Kidney tubule cell (primary cell): ENCODE measurements around the gene KCNAB1.
A peak's percentile ranks its signal among the peaks of the same experiment; 100 is the strongest.
"Not testable (repeated sequence)": the region's sequence is repeated elsewhere in the genome, so short reads cannot be mapped to it uniquely, and the experiment has no call there.

ENCODE experiments used
- DNase-seq: peaks from one replicate; pipeline ENCODE4 v3.0.0-alpha.2; 2018; ENCODE audit warnings: low spot score

Gene KCNAB1

GRCh38 chr3:156222381-156222780 is 102.0 kb downstream of the KCNAB1 start:
- not testable (repeated sequence) for DNase-seq

- DNase-seq = not testable (repeated sequence)
Observed at GRCh38 chr3:156224046-156224445, 103.7 kb downstream of the KCNAB1 start.

GRCh38 chr3:156226676-156227420 is 106.5 kb downstream of the KCNAB1 start:
- DNase-seq = no peak

GRCh38 chr3:156227704-156228103 is 107.3 kb downstream of the KCNAB1 start:
- no peak for DNase-seq

GRCh38 chr3:156230278-156230900 is 110.0 kb downstream of the KCNAB1 start:
- no peak for DNase-seq

GRCh38 chr3:156231221-156231620 is 110.8 kb downstream of the KCNAB1 start:
- DNase-seq = not testable (repeated sequence)

GRCh38 chr3:156233876-156234275 is 113.5 kb downstream of the KCNAB1 start:
- DNase-seq = peak; percentile 30

GRCh38 chr3:156236556-156237260 is 116.3 kb downstream of the KCNAB1 start:
- no peak for DNase-seq

GRCh38 chr3:156240642-156241041 is 120.3 kb downstream of the KCNAB1 start:
- no peak for DNase-seq

- peak; percentile 81 for DNase-seq
Observed at GRCh38 chr3:156246961-156247725, 126.8 kb downstream of the KCNAB1 start.

GRCh38 chr3:156250550-156250949 is 130.2 kb downstream of the KCNAB1 start:
- DNase-seq = no peak

- no peak for DNase-seq
Observed at GRCh38 chr3:156251424-156251823, 131.0 kb downstream of the KCNAB1 start.

- DNase-seq = peak; percentile 42
Observed at GRCh38 chr3:156252656-156253055, 132.3 kb downstream of the KCNAB1 start.

GRCh38 chr3:156253150-156253549 is 132.8 kb downstream of the KCNAB1 start:
- DNase-seq = no peak

- no peak for DNase-seq
Observed at GRCh38 chr3:156256256-156256655, 135.9 kb downstream of the KCNAB1 start.

GRCh38 chr3:156256945-156257344 is 136.6 kb downstream of the KCNAB1 start:
- DNase-seq = no peak

GRCh38 chr3:156258301-156258700 is 137.9 kb downstream of the KCNAB1 start:
- no peak for DNase-seq

GRCh38 chr3:156259896-156260295 is 139.5 kb downstream of the KCNAB1 start:
- DNase-seq = no peak

GRCh38 chr3:156260331-156260730 is 140.0 kb downstream of the KCNAB1 start:
- no peak for DNase-seq

GRCh38 chr3:156264771-156265170 is 144.4 kb downstream of the KCNAB1 start:
- no peak for DNase-seq

GRCh38 chr3:156271508-156271907 is 151.1 kb downstream of the KCNAB1 start:
- no peak for DNase-seq

GRCh38 chr3:156271995-156272719 is 151.8 kb downstream of the KCNAB1 start:
- no peak for DNase-seq
